GM21723 (cell line): Measurements from ENCODE around the gene RPL7A.
A peak's percentile ranks its signal among the peaks of the same experiment; 100 is the strongest.
"Not testable (repeated sequence)": the region's sequence is repeated elsewhere in the genome, so short reads cannot be mapped to it uniquely, and the experiment has no call there.

Experiments
- ATAC-seq: cut with Tn5 transposase; IDR thresholded peaks from one replicate; pipeline ENCODE4 v1.9.1; 2021; ENCODE audit warnings: mild to moderate bottlenecking, moderate library complexity; ENCODE audit not compliant: unreplicated experiment

The RPL7A gene

GRCh38 chr9:133366435-133366834 is 18.4 kb downstream of the RPL7A start:
- no peak for ATAC-seq

- no peak for ATAC-seq
Measured at GRCh38 chr9:133367221-133367620, 19.2 kb downstream of the RPL7A start.

- no peak for ATAC-seq
Measured at GRCh38 chr9:133367778-133368177, 19.8 kb downstream of the RPL7A start.

- ATAC-seq: no peak
Measured at GRCh38 chr9:133368249-133368881, 20.3 kb downstream of the RPL7A start.

- no peak for ATAC-seq
Measured at GRCh38 chr9:133369422-133369821, 21.4 kb downstream of the RPL7A start.

- no peak for ATAC-seq
Measured at GRCh38 chr9:133369933-133370332, 21.9 kb downstream of the RPL7A start.

GRCh38 chr9:133370685-133371084 is 22.7 kb downstream of the RPL7A start:
- ATAC-seq: no peak

- ATAC-seq: no peak
Measured at GRCh38 chr9:133371261-133371711, 23.3 kb downstream of the RPL7A start.

- ATAC-seq: no peak
Measured at GRCh38 chr9:133372144-133372543, 24.1 kb downstream of the RPL7A start.

- no peak for ATAC-seq
Measured at GRCh38 chr9:133374612-133375115, 26.6 kb downstream of the RPL7A start.

- ATAC-seq: peak; percentile 23
Measured at GRCh38 chr9:133375116-133375723, 27.2 kb downstream of the RPL7A start.

- peak; percentile 85 for ATAC-seq
Measured at GRCh38 chr9:133375724-133376654, 28.0 kb downstream of the RPL7A start, which contains the start of the genes STKLD1 and SURF4. STKLD1 (plus strand) TSS chr9:133376366; CDS start chr9:133376474, 108 bp downstream. SURF4 (minus strand) TSS chr9:133376060; CDS start chr9:133375969, 91 bp downstream.

- not testable (repeated sequence) for ATAC-seq
Measured at GRCh38 chr9:133377280-133377679, 29.3 kb downstream of the RPL7A start.

GRCh38 chr9:133377721-133378216 is 29.8 kb downstream of the RPL7A start:
- ATAC-seq: no peak

GRCh38 chr9:133378408-133378962 is 30.5 kb downstream of the RPL7A start:
- ATAC-seq: no peak

GRCh38 chr9:133379153-133380086 is 31.4 kb downstream of the RPL7A start:
- ATAC-seq: no peak

- no peak for ATAC-seq
Measured at GRCh38 chr9:133380734-133381133, 32.7 kb downstream of the RPL7A start.

- ATAC-seq: no peak
Measured at GRCh38 chr9:133382507-133383141, 34.6 kb downstream of the RPL7A start.

GRCh38 chr9:133383438-133383837 is 35.4 kb downstream of the RPL7A start:
- ATAC-seq: no peak
